Measurements from ENCODE around the gene CCDC12.

GRCh38 chr3:46882377-46883053 lies 94.0 kb downstream of the CCDC12 start:
- TF ChIP-seq, protein P1, sequence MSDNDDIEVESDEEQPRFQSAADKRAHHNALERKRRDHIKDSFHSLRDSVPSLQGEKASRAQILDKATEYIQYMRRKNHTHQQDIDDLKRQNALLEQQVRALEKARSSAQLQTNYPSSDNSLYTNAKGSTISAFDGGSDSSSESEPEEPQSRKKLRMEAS (IDR thresholded peaks at IDR 0.05), result no peak; the same call in 1 of the 2 replicates
- TF ChIP-seq TAF1 (IDR thresholded peaks at IDR 0.05; ENCODE audit: low read depth) (no peak), RAD21 (IDR thresholded peaks at IDR 0.05; ENCODE audit: low read depth) (no peak), EGR1 (IDR thresholded peaks at IDR 0.05) (no peak), CEBPB (IDR thresholded peaks at IDR 0.05) (no peak), FOXM1 (IDR thresholded peaks at IDR 0.05; ENCODE audit: borderline replicate concordance, low read depth) (no peak), TCF12 (IDR thresholded peaks at IDR 0.05; ENCODE audit: low read depth) (no peak), YY1 (IDR thresholded peaks at IDR 0.05; ENCODE audit: low read depth) (no peak)
- TF ChIP-seq, protein P2, sequence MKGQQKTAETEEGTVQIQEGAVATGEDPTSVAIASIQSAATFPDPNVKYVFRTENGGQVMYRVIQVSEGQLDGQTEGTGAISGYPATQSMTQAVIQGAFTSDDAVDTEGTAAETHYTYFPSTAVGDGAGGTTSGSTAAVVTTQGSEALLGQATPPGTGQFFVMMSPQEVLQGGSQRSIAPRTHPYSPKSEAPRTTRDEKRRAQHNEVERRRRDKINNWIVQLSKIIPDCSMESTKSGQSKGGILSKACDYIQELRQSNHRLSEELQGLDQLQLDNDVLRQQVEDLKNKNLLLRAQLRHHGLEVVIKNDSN (IDR thresholded peaks at IDR 0.05), result no peak
- TF ChIP-seq, protein P3, sequence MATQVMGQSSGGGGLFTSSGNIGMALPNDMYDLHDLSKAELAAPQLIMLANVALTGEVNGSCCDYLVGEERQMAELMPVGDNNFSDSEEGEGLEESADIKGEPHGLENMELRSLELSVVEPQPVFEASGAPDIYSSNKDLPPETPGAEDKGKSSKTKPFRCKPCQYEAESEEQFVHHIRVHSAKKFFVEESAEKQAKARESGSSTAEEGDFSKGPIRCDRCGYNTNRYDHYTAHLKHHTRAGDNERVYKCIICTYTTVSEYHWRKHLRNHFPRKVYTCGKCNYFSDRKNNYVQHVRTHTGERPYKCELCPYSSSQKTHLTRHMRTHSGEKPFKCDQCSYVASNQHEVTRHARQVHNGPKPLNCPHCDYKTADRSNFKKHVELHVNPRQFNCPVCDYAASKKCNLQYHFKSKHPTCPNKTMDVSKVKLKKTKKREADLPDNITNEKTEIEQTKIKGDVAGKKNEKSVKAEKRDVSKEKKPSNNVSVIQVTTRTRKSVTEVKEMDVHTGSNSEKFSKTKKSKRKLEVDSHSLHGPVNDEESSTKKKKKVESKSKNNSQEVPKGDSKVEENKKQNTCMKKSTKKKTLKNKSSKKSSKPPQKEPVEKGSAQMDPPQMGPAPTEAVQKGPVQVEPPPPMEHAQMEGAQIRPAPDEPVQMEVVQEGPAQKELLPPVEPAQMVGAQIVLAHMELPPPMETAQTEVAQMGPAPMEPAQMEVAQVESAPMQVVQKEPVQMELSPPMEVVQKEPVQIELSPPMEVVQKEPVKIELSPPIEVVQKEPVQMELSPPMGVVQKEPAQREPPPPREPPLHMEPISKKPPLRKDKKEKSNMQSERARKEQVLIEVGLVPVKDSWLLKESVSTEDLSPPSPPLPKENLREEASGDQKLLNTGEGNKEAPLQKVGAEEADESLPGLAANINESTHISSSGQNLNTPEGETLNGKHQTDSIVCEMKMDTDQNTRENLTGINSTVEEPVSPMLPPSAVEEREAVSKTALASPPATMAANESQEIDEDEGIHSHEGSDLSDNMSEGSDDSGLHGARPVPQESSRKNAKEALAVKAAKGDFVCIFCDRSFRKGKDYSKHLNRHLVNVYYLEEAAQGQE (IDR thresholded peaks at IDR 0.05; ENCODE audit: low read depth), result no peak
